GM12875 (cell line): ENCODE data around the gene CADM1.

Source experiments
- H3K4me3 ChIP-seq: one replicate; pipeline ENCODE4 v1.5.1; 2011; ENCODE audit warnings: low read depth, low read length, control low read depth
- CTCF ChIP-seq: IDR thresholded peaks from 2 replicates; pipeline ENCODE4 v1.5.1; 2011; ENCODE audit warnings: low read depth, mild to moderate bottlenecking, control low read depth, inconsistent platforms, low read length, moderate library complexity, borderline replicate concordance; ENCODE audit not compliant: insufficient read depth

CADM1 gene

GRCh38 chr11:115167456-115167855 is 336.8 kb downstream of the CADM1 start:
- no peak for TF ChIP-seq CTCF
- no peak overlapping the region for H3K4me3 ChIP-seq

GRCh38 chr11:115166820-115167219 is 337.4 kb downstream of the CADM1 start:
- TF ChIP-seq CTCF: no peak

GRCh38 chr11:115164774-115165173 is 339.4 kb downstream of the CADM1 start:
- no peak for TF ChIP-seq CTCF
- no peak overlapping the region for H3K4me3 ChIP-seq

More at GRCh38 chr11:115166820-115167219, 337.4 kb downstream of the CADM1 start:
- H3K4me3 ChIP-seq: no peak overlapping the region

GRCh38 chr11:115162919-115163318 is 341.3 kb downstream of the CADM1 start:
- no peak for TF ChIP-seq CTCF

GRCh38 chr11:115161876-115162275 is 342.3 kb downstream of the CADM1 start:
- H3K4me3 ChIP-seq: no peak overlapping the region
- TF ChIP-seq CTCF: no peak

More at GRCh38 chr11:115162919-115163318, 341.3 kb downstream of the CADM1 start:
- no peak overlapping the region for H3K4me3 ChIP-seq

GRCh38 chr11:115159207-115159606 is 345.0 kb downstream of the CADM1 start:
- no peak overlapping the region for H3K4me3 ChIP-seq
- no peak for TF ChIP-seq CTCF

GRCh38 chr11:115158053-115158452 is 346.2 kb downstream of the CADM1 start:
- H3K4me3 ChIP-seq: no peak overlapping the region
- TF ChIP-seq CTCF: no peak
